ENCODE results near the gene EBNA1BP2. TPM values are rescaled to one million over a fixed set of nuclear protein-coding genes. Genes with fewer than 3 reads are reported as not detected.
A peak's percentile ranks its signal among the peaks of the same experiment; 100 is the strongest.
"Not testable (repeated sequence)": the region's sequence is repeated elsewhere in the genome, so short reads cannot be mapped to it uniquely, and the experiment has no call there.

Gene EBNA1BP2
- polyA plus RNA-seq, 1 experiment = 62.0 TPM

DNA sequence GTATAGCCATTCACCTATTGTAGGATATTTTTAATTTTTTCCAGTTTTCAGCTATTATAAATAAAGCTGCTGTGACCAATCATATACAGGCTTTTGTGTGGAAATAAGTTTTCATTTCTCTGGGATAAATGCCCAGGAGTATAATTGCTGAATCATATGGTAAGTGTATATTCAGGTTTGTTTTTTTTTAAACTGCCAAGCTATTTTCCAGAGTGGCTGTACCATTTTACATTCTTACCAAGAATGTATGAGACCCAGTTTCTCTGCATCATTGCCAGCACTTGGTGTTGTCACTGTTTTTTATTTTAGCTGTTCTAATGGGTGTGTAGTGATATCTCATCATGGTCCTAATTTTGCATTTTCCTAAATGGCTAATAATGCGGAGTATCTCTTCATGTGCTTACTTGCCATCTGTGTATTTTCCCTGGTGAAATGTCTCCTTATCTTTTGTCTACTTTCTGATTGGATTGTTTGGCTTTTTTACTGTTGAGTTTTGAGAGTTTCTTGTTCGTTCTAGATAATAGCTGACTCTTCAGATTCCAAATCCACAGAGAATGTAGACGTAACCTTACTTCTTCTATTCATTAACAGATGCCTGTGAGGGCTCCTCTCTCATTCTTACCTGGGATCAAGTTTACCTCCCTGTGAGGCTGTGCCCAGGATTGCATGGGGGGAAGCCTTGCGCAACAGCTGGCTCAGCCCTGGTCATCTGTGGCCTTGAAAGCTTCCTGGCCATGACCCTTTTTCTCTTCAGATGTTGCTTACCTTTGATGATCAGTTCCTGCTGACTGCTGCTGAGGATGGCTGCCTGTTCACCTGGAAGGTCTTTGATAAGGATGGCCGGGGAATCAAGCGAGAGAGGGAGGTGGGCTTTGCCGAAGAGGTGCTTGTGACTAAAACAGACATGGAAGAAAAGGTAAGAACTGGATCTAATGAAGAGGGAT lies 42.7 kb upstream of the EBNA1BP2 start:
- H3K27ac ChIP-seq (ENCODE audit: low read depth, low read length) = no peak overlapping the region
- H3K9me3 ChIP-seq (ENCODE audit: control insufficient read depth, insufficient read depth, low read length) = no peaks in the 10 kb centered on the region
- CTCF ChIA-PET = interaction anchor here (0.6 to 2.4 kb wide), 3 partner anchors 13 to 1099 kb away, joined by 3 to 13 read pairs (median 7); no protein-coding TSS in a partner anchor
- TF ChIP-seq, protein P1, sequence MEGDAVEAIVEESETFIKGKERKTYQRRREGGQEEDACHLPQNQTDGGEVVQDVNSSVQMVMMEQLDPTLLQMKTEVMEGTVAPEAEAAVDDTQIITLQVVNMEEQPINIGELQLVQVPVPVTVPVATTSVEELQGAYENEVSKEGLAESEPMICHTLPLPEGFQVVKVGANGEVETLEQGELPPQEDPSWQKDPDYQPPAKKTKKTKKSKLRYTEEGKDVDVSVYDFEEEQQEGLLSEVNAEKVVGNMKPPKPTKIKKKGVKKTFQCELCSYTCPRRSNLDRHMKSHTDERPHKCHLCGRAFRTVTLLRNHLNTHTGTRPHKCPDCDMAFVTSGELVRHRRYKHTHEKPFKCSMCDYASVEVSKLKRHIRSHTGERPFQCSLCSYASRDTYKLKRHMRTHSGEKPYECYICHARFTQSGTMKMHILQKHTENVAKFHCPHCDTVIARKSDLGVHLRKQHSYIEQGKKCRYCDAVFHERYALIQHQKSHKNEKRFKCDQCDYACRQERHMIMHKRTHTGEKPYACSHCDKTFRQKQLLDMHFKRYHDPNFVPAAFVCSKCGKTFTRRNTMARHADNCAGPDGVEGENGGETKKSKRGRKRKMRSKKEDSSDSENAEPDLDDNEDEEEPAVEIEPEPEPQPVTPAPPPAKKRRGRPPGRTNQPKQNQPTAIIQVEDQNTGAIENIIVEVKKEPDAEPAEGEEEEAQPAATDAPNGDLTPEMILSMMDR (IDR thresholded peaks at IDR 0.05; ENCODE audit: low read depth, low read length) = no peak
- no peaks in the 10 kb centered on the region for H3K27me3 ChIP-seq (ENCODE audit: control insufficient read depth, insufficient read depth, low read length)
- POLR2A ChIA-PET = no interaction called here
- no peak overlapping the region for H3K4me3 ChIP-seq (ENCODE audit: low read depth, low read length)
- DNase-seq (ENCODE audit: low read depth, low spot score) = peak; percentile 8

- H3K4me3 ChIP-seq (ENCODE audit: low read depth, low read length); POLR2A ChIA-PET; DNase-seq (ENCODE audit: low read depth, low spot score); H3K27me3 ChIP-seq (ENCODE audit: control insufficient read depth, insufficient read depth, low read length); H3K27ac ChIP-seq (ENCODE audit: low read depth, low read length); H3K9me3 ChIP-seq (ENCODE audit: control insufficient read depth, insufficient read depth, low read length): not testable (repeated sequence)
- CTCF ChIA-PET = interaction anchor here (1.9 kb wide), 1 partner anchor 19 kb away, joined by 11 read pairs; no protein-coding TSS in a partner anchor
Observed at GRCh38 chr1:43208277-43208676, 36.2 kb upstream of the EBNA1BP2 start.

- ChIA-PET POLR2A (interaction anchor here (0.9 to 1.9 kb wide), 7 partner anchors 9 to 182 kb away, joined by 3 to 17 read pairs (median 3); partner anchors contain the start of genes CFAP57 and EBNA1BP2), CTCF (interaction anchor here (1.9 kb wide), 1 partner anchor 20 kb away, joined by 11 read pairs; no protein-coding TSS in a partner anchor)
- peak overlapping the region; percentile 97 for H3K27ac ChIP-seq (ENCODE audit: low read depth, low read length)
- no peaks in the 10 kb centered on the region; the same call in 1 of the 2 replicates for H3K9me3 ChIP-seq (ENCODE audit: control insufficient read depth, insufficient read depth, low read length)
- peak overlapping the region; percentile 4 for H3K4me3 ChIP-seq (ENCODE audit: low read depth, low read length)
- DNase-seq (ENCODE audit: low read depth, low spot score) = peak; percentile 15
- no peaks in the 10 kb centered on the region for H3K27me3 ChIP-seq (ENCODE audit: control insufficient read depth, insufficient read depth, low read length)
- TF ChIP-seq, protein P1 (IDR thresholded peaks at IDR 0.05; ENCODE audit: low read depth, low read length) = no peak
Observed at GRCh38 chr1:43207229-43207853, 35.3 kb upstream of the EBNA1BP2 start.

GRCh38 chr1:43206600-43207228 lies 34.6 kb upstream of the EBNA1BP2 start:
- H3K4me3 ChIP-seq (ENCODE audit: low read depth, low read length) = peak overlapping the region; percentile 38
- TF ChIP-seq, protein P1 (IDR thresholded peaks at IDR 0.05; ENCODE audit: low read depth, low read length) = no peak
- H3K27ac ChIP-seq (ENCODE audit: low read depth, low read length) = peak overlapping the region; percentile 97
- H3K27me3 ChIP-seq (ENCODE audit: control insufficient read depth, insufficient read depth, low read length) = no peaks in the 10 kb centered on the region
- CTCF ChIA-PET = interaction anchor here (1.5 to 1.9 kb wide), 2 partner anchors 20 to 133 kb away, joined by 4 to 11 read pairs; no protein-coding TSS in a partner anchor
- peak; percentile 93 for DNase-seq (ENCODE audit: low read depth, low spot score)
- H3K9me3 ChIP-seq (ENCODE audit: control insufficient read depth, insufficient read depth, low read length) = no peaks in the 10 kb centered on the region; the same call in 1 of the 2 replicates
- POLR2A ChIA-PET = interaction anchor here (0.5 to 1.9 kb wide), 10 partner anchors 9 to 267 kb away, joined by 3 to 20 read pairs (median 3); partner anchors contain the start of genes CFAP57 and EBNA1BP2

DNA sequence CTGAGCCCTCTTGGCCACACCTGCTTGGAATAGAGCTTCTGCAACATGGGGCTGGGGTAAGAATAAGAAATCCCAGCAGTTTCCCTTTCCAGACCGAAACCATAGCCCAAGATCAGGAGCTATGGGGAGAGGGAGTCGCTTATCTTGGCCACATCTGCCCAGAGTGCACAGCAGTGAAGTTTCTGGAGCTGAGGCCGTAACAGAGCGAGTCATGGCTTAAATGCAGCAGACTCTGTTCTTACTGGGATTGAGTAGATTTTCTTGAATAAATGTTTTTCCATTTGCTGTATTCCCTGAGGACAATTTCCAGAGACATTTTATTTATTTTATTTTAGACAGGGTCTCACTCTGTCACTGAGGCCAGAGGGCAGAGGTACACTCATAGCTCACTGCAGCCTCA lies 33.6 kb upstream of the EBNA1BP2 start:
- Histone ChIP-seq H3K4me3 (ENCODE audit: low read depth, low read length) (no peak overlapping the region), H3K27ac (ENCODE audit: low read depth, low read length) (peak overlapping the region; percentile 97), H3K27me3 (ENCODE audit: control insufficient read depth, insufficient read depth, low read length) (no peaks in the 10 kb centered on the region), H3K9me3 (ENCODE audit: control insufficient read depth, insufficient read depth, low read length) (no peaks in the 10 kb centered on the region; the same call in 1 of the 2 replicates)
- ChIA-PET POLR2A (no interaction called here), CTCF (interaction anchor here (0.6 to 1.5 kb wide), 3 partner anchors 21 to 836 kb away, joined by 4 read pairs; no protein-coding TSS in a partner anchor)
- TF ChIP-seq, protein P1 (IDR thresholded peaks at IDR 0.05; ENCODE audit: low read depth, low read length) = no peak
- peak; percentile 16 for DNase-seq (ENCODE audit: low read depth, low spot score)

Data from AG04450 (cell line).